Thyroid gland (tissue), 4 donors: Measurements from ENCODE around the gene OVAAL. TPM values are rescaled to one million over a fixed set of nuclear protein-coding genes. Genes with fewer than 3 reads are reported as not detected.
A peak's percentile ranks its signal among the peaks of the same experiment; 100 is the strongest.
"Not testable (repeated sequence)": the region's sequence is repeated elsewhere in the genome, so short reads cannot be mapped to it uniquely, and the experiment has no call there.

Experiments used
- DNase-seq, 2 donors: peaks; one replicate each; pipeline ENCODE4 v3.0.0-alpha.2; 2019
- H3K27ac ChIP-seq, 3 donors: fragments of 200-600 bp; sonication (generic); 1 replicate in 2 of 3; 2 replicates in 1 of 3; pipeline ENCODE4 v1.5.1; 2016 to 2019; ENCODE audit warnings: mild to moderate bottlenecking in 1 of 3, moderate library complexity in 1 of 3
- H3K27me3 ChIP-seq: fragments of 200-600 bp; sonication (generic); one replicate; pipeline ENCODE4 v1.5.1; 2019
- H3K36me3 ChIP-seq, 2 donors: fragments of 200-600 bp; sonication (generic); one replicate each; pipeline ENCODE4 v1.5.1; 2016 to 2019
- H3K4me1 ChIP-seq, 2 donors: fragments of 200-600 bp; sonication (generic); one replicate each; pipeline ENCODE4 v1.5.1; 2017 to 2019
- H3K4me3 ChIP-seq, 3 donors: fragments of 200-600 bp; sonication (generic); replicated peaks in 1 of 3; 1 replicate in 2 of 3; 2 replicates in 1 of 3; pipeline ENCODE4 v1.5.1; 2016; ENCODE audit warnings: mild to moderate bottlenecking in 1 of 3
- H3K9me3 ChIP-seq: fragments of 200-600 bp; sonication (generic); one replicate; pipeline ENCODE4 v1.5.1; 2017
- POLR2A ChIP-seq, 2 donors: fragments of 450-650 bp; IDR thresholded peaks; one replicate each; pipeline ENCODE4 v1.6.1; 2017; ENCODE audit warnings: antibody characterized with exemption in 2 of 2, mild to moderate bottlenecking in 2 of 2, moderate library complexity in 1 of 2
- WGBS, 2 donors: methylation state at CpG; one replicate each; pipeline ENCODE4 v1.1.5; 2017; 5-methylcytosine and 5-hydroxymethylcytosine counted together
- intact Hi-C: fragments of 100-400 bp; cut with DNase I; formaldehyde crosslinking; loops from one replicate; pipeline ENCODE4 v1.15.1; 2023
- total RNA-seq, 4 donors: library from RNA; depleted of rRNA; stranded (reverse); fragments of >200 nt; gene quantifications; one replicate each; pipeline ENCODE4 v1.2.3, GENCODE V29; 2016
- TF ChIP-seq, protein P1 (sequence below), 6 experiments: fragments of 200-600 bp in 3 of 6; fragments of 450-650 bp in 3 of 6; sonication (generic) in 3 of 6; IDR thresholded peaks; one replicate each; pipeline ENCODE4 v1.5.1; 2016 to 2019; ENCODE audit warnings: antibody characterized with exemption in 6 of 6, mild to moderate bottlenecking in 2 of 6, inconsistent platforms in 1 of 6, moderate library complexity in 1 of 6

The OVAAL gene
- total RNA-seq, 4 donors from 2014 or later, result not detected

DNA sequence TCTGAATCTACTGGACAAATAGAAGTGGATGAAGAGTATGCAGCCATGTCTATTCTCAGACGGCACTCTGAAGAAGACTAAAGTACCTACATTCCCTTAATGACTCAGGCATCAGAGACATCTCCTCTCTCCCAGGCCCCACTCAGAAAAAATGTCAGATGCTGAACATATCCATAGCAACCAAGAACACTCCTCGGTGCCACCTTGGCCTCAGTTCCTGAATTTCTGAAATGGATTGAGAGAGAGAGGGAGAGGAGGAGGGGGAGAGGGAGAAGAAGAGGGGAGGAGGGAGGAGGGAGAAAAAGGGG lies 16.0 kb upstream of the OVAAL start:
- H3K4me3 ChIP-seq, result no peak overlapping the region
- no peaks in the 10 kb centered on the region for H3K9me3 ChIP-seq
- H3K27ac ChIP-seq, result peak overlapping the region; percentile 46 to 75 (median 73)
- H3K36me3 ChIP-seq, result no peaks in the 10 kb centered on the region
- WGBS, 2 donors, result 20 to 26% methylated on average over 2 of the region's 2 CpGs
- intact Hi-C loops, result no loop called here
- no peak for TF ChIP-seq POLR2A (IDR thresholded peaks at IDR 0.05)
- TF ChIP-seq, protein P1, sequence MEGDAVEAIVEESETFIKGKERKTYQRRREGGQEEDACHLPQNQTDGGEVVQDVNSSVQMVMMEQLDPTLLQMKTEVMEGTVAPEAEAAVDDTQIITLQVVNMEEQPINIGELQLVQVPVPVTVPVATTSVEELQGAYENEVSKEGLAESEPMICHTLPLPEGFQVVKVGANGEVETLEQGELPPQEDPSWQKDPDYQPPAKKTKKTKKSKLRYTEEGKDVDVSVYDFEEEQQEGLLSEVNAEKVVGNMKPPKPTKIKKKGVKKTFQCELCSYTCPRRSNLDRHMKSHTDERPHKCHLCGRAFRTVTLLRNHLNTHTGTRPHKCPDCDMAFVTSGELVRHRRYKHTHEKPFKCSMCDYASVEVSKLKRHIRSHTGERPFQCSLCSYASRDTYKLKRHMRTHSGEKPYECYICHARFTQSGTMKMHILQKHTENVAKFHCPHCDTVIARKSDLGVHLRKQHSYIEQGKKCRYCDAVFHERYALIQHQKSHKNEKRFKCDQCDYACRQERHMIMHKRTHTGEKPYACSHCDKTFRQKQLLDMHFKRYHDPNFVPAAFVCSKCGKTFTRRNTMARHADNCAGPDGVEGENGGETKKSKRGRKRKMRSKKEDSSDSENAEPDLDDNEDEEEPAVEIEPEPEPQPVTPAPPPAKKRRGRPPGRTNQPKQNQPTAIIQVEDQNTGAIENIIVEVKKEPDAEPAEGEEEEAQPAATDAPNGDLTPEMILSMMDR (IDR thresholded peaks at IDR 0.05), result no peak
- no peaks in the 10 kb centered on the region for H3K27me3 ChIP-seq
- H3K4me1 ChIP-seq, result peaks cover 17 to 32% of the 10 kb centered on the region in 2 donors
- no peak for DNase-seq

GRCh38 chr1:180544050-180544449 lies 14.7 kb upstream of the OVAAL start:
- intact Hi-C loops, result no loop called here
- peak; percentile 29 to 61 for DNase-seq
- Histone ChIP-seq H3K36me3 (no peaks in the 10 kb centered on the region), H3K27ac (no peak overlapping the region), H3K9me3 (no peaks in the 10 kb centered on the region), H3K27me3 (no peaks in the 10 kb centered on the region), H3K4me3 (no peak overlapping the region), H3K4me1 (peaks cover 24 to 37% of the 10 kb centered on the region in 2 donors)
- TF ChIP-seq, protein P1 (IDR thresholded peaks at IDR 0.05), result no peak
- TF ChIP-seq POLR2A (IDR thresholded peaks at IDR 0.05), result no peak
- 33 to 50% methylated on average over 1 to 2 of the region's 4 CpGs for WGBS, 2 donors

- Histone ChIP-seq H3K27me3 (no peaks in the 10 kb centered on the region), H3K4me3 (no peak overlapping the region), H3K9me3 (no peaks in the 10 kb centered on the region), H3K36me3 (no peaks in the 10 kb centered on the region), H3K27ac (no peak overlapping the region), H3K4me1 (peaks cover 30 to 42% of the 10 kb centered on the region in 2 donors)
- intact Hi-C loops, result no loop called here
- 96% methylated on average over 1 of the region's 1 CpG for WGBS, 2 donors
- TF ChIP-seq POLR2A (IDR thresholded peaks at IDR 0.05), result no peak
- TF ChIP-seq, protein P1 (IDR thresholded peaks at IDR 0.05), result no peak
- DNase-seq, result peak in 1 of 2 donors; percentile 17
These were observed 12.8 kb upstream of the OVAAL start for GRCh38 chr1:180545991-180546390.

DNA sequence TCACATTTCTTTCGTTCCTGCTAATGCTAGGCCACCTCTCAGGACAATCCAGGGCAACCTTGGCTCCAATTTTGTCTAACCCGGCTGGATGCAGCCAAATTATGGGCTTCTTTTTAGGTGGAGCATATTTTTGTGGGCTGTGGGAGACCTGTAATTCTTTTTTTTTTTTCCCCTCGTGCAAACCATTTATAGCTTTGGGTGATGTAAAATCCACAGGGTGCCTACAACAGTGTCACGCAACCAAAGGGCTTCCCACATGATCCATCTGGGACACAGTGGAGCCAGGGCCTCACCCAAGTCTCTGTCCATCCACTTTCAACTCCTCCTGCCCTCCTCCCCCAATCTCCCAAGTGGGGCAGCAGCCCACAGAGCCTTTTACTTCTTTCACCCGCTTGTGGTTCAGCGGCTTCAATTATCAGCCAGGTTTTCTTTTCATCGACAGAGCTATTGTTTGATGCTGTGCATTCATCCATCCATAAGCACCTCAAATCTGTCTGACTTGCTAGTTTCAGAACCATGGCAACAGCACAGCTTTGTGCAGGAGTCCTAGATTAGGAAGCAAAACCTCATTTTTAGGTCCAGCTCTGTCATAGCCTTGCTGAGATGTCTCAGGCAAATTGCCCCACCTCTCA lies 10.0 kb upstream of the OVAAL start:
- Histone ChIP-seq H3K27me3 (no peaks in the 10 kb centered on the region), H3K36me3 (no peaks in the 10 kb centered on the region), H3K9me3 (no peaks in the 10 kb centered on the region), H3K27ac (peak overlapping the region in 1 of 3 donors; percentile 10), H3K4me3 (no peak overlapping the region), H3K4me1 (peaks cover 13 to 16% of the 10 kb centered on the region in 2 donors)
- 57 to 60% methylated on average over 7 of the region's 7 CpGs for WGBS, 2 donors
- intact Hi-C loops, result no loop called here
- TF ChIP-seq POLR2A (IDR thresholded peaks at IDR 0.05), result no peak
- TF ChIP-seq, protein P1 (IDR thresholded peaks at IDR 0.05), result no peak
- DNase-seq, result peak; percentile 4 to 8

- WGBS, 2 donors, result 80 to 82% methylated on average over 8 of the region's 8 CpGs
- H3K36me3 ChIP-seq, H3K27ac ChIP-seq, H3K4me3 ChIP-seq, intact Hi-C loops, H3K27me3 ChIP-seq, H3K9me3 ChIP-seq: not testable (repeated sequence)
- DNase-seq, result peak; percentile 12 to 24
- peaks cover 10 to 13% of the 10 kb centered on the region in 2 donors for H3K4me1 ChIP-seq
These were observed 9.0 kb upstream of the OVAAL start for GRCh38 chr1:180549770-180550169.
